Left forelimb (tissue), 1 donor: Measurements from ENCODE around the gene TBXAS1.

Experiments used
- DNase-seq: peaks from one replicate; pipeline ENCODE4 v3.0.0-alpha.2; 2018; ENCODE audit warnings: low spot score

TBXAS1 gene

DNA sequence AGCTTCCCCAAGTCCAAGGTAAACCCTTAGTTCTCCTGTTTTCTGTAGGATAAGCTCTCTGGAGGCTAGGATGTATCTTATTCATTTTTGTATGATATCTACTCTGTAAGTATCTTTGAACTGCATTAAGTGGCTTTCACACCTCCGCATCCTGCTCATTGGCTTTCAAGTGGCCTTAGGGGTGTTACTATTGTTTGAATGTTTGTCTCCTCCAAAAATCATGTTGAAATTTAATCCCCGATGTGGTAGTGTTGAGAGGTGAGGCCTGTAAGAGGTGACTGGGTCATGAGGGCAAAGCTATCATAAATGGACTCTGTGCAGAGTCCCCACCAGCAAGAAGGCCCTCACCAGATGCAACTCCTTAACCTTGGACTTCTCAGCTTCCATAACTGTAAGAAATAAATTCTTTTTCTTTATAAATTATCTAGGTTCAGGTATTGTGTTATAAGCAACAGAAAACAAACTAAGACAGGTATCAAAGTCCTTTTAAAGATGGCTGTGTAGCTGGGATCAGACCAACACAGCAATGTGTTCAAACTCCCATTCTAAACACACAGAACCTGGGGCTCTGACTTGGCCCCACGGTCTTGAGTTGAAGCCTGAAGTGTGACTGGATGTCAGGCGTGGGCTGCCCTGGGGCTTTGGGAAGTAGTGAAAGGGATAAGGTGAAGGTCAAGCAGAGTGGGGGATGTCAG lies 25.9 kb downstream of the TBXAS1 start:
- DNase-seq = no peak

DNA sequence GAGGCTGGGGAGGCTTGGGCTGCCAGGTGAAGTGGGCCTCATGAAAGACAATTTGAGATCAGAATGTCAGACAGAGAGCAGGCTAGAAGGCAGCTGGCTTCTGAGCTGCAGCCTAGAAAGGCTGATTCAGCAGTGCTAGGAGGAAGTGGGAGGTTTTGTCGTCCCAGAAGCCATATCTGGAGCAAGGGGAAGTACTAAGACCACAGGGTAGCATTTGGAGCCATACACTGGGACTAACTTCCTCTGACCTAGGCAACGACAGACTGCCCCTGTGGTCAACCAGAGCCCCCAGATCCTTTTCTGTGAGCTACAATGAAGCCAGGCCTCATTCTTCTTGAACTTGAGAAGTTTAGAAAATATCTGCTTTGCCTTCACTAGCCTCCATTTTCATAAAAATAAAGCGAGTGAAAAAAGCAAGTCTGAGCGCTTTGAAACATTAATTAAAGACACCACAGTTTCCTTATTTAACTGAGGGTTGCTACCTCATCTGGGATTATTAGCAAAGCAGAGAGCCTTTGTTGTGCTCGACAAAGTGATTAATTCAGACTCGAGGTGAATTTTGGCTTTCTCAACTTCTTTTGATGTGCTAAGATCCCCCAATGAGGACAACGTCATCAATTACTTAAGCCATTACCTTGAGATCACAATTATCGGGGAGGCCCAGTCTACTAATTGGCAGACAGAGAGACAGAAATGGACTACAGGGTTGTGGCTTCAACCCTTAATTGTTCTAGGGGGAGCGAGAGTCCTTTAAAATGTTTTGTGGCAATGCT lies 26.6 kb downstream of the TBXAS1 start:
- DNase-seq = no peak

DNA sequence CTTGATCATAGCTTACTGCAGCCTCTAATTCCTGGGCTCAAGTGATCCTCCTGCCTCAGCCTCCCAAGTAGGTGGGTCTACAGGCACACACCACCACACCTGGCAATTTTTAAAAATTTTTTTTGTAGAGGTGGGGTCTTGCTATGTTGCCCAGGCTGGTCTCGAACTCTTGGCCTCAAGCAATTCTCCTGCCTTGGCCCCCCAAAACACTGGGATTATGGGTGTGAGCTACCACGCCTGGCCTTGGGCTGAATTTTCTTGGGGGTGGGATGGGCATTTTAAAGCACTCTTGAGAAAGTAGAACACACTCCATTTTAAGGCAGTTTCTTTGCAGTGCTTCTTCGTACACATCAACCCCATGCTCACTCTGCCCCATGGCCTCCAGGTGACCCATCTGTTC lies 28.7 kb downstream of the TBXAS1 start:
- no peak for DNase-seq

DNA sequence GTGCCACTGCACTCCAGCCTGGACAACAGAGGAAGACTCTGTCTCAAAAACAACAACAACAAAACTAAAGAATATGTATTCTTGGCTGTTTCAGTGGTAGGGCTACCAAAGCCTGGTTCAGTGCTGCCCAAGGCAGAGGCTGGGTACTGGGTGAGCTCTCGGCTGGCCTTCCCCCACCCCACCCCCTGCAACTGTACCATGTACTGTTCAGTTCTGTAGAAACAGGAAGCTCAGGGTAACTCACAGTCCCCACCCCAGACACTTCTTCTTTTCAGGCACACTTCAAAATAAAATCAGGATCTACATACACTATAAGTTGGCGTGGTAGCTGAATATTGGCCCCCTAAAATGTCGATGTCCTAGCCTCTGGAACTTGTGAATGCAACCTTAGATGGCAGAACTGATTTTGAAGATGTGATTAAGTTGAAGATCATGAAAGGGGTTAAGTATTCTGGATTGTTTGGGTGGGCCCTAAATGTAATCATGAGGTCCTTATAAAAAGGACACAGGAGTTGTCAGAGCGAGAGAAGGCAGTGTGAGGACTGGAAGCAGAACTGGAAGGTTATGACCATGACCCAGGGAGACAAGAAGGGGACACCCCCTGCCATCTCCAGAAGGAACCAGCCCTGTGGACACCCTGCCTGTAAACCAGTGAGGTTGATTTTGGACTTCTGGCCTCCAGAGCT lies 31.2 kb downstream of the TBXAS1 start:
- no peak for DNase-seq

DNA sequence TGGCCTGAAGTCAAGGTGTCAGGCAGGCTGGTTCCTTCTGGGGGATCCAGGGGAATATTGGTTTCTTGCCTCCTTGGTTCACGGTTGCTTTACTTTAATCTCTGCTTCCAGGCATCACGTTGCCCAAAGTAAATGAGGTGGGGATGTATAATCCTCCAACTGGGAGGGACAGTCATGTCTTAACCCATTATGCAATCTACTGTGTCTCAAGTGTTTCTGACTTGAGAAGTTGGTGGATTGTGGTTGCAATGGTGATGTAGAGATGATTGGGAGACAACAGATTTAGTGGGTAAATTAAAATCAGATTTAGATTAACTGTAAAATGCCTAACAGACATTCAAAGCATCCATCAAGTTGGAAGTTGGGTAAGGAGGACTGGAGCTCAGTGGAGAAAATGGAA lies 32.7 kb downstream of the TBXAS1 start:
- no peak for DNase-seq

DNA sequence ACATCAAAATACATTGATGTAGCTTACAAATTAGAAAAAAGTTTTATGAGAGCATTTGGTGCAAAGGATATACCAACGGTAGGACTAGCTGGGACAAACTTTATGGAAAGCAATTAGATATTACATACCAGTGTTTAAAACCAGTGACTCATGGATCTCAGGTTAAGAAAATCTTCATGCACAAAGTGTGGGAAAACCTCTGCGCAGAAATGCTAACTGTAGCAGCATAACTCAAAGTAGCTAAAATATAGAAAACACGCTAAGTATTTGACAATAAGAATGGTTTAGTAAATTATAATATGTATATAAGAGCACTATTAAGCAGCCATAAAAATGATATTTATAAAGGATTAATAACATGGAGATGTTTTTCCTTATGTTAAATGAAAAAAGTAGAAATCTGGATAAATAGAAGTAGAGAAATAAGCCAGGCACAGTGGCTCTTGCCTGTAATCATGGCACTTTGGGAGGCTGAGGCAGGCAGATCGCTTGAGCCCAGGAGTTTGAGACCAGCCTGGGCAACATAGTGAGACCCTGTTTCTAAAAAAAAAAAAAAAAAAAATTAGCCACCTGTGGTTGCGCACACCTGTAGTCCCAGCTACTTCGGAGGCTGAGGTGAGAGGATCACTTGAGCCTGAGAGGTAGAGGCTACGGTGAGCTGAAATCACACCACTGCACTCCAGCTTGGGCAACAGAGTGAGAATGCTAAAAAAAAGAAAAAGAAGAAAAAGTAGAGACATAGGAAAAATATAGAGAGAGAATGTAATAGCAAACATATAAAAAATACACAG lies 37.2 kb downstream of the TBXAS1 start:
- DNase-seq = no peak

DNA sequence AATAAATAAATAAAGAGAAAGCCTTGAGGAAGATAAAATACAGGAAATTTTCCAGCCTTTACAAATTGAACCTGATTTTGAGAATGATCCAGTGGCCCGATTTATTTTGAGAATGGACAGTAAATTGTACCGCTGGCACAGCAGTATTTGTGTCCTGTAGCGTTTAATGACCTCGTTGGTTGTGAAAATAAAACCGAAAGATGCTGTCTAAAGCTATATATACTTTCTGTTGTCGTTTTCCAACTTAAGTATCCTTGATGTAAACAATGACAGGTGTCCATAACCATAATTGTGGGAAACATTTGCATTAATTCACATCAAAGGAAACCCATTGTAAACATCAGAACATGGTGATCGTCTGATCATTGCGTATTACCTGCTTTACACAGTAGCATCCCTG lies 38.8 kb downstream of the TBXAS1 start:
- no peak for DNase-seq

DNA sequence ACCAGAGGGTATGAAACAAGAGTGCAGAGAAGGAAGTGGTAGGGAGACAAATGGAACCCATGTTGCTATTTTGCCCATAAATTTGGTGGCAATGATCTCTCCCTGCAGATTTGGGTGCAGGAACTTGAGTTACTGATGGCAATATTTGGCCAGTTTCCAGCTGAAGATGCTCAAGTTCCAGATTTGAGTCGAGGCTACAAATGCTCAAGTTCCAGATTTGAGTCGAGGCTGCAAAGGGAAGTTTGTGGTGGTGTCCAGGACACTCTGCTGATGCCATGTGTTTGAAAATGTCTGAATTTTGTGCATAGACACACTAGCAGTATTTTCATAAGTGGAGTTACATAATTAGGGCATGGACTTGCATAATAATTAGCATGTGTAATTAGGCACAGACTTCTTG lies 40.8 kb downstream of the TBXAS1 start:
- DNase-seq = no peak

DNA sequence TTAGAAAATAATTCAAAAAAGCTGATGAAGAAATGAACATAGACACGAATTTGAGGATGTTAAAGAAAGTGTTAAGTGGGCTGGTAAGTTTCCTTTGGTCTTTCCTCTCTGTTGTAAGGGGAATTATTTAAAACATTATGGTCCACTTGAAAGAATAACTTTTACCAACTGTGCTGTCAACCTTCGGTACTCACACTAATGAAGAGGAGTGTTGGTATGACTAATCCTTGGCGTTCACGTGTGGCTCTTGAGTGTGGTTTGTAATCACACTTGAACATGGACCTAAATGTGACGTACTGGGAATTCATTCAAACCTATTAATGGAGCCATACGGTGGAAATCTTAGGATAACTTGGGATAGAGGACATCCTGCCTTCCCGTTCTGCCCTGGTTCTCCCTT lies 41.3 kb downstream of the TBXAS1 start:
- no peak for DNase-seq

DNA sequence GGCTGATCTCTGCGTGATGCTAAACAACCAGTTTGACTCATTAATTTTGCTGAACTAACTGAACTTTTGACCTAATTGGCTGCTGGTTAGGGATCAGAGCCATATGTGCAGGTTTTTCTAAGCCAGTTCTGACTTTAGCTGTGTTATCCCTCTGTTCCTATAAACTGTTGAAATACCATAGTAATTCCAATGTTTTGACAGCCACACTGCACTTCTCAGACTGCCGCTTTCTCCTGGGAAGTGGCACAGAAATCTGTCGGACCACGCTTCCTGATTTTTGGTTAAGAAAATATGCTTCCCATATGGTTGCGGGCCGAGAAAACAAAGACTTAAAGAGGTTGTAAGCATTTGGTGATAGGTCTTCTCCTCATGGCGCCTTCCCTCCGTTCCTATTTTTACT lies 42.3 kb downstream of the TBXAS1 start:
- no peak for DNase-seq

DNA sequence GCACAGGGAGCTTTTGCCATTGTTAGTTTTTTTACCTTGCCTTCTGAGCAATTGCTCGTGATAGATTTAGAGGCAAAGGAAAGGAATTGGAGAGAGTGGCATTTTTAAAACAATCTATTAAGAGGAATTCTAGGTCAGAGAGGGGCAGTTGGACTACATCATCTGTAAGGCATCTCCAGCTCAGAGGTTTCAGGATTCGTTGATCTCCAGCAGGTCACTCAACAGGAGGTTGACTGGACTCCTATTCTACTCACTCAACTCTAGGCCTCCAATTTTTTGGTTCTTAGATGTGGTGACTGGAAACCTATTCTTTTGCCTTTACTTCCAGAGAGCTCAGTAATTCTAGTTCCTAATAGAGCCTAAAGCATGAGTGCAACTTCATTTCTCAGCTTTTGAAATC lies 42.8 kb downstream of the TBXAS1 start:
- no peak for DNase-seq

DNA sequence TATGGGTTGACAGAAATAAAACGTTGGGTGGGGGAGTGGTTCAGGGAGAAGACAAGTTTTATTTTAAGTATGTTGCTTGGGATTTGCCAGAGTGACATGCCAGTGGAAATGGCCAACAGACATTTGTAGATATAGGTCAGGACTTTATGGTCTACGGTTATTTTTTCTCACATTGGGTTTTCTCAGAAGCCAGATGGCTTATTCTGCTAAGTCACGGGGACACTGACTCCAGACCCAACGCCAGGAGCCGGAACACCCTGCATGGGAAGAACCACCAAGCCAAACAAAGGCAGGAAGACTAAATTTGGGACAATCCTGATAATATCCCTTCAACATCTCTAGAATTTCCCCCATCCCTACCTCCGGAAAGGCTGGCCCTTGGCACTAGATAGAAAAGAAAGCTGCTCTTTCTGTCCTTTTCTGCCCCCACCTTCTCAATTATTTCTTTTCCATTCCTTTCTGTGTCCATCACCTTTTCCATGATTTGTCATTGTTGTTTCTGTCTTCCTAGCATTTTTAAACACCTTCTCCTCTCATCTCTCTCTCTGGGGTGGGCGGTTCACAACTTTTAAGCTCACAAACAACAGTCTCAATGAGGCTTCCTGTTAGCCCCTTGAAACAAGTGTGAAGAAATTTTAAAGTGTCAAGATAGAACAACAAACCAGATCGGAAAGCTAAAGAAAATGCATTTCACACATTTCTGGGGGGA lies 44.7 kb downstream of the TBXAS1 start:
- no peak for DNase-seq

DNA sequence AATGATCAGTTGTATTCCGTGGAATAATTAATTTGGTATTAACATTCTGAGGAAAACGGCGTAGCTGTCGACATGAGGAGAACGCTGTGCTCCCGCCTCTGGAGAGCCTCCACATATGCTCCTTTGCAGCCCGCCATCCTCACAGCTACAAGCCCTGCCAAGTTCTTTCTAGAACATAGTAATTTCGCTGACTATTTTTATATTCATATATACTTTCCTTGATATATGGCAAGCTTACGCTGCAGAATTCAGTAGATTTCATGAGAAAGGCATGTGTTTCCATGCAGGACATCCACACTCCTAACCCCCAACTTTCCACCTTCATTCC lies 45.2 kb downstream of the TBXAS1 start:
- no peak for DNase-seq

DNA sequence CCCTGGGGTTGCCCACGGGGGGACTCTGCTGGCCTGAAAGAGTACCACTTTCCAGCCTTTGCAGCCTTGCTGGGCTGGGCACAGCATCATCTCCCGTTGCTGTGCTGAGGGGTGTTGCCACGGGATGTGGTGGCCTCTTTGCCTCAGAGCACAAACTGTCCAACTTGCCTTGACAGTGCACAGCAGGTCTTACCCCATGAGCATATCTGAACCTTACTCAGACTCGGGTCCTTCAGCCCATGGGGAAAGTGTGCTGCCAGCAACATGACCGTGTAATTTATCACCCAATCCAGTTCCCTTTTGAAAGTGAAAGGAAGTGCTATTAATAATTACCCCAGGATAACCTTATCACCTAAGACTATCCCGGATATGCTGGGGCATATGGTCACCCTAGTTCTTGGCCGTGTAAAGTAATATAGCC lies 46.8 kb downstream of the TBXAS1 start:
- no peak for DNase-seq

DNA sequence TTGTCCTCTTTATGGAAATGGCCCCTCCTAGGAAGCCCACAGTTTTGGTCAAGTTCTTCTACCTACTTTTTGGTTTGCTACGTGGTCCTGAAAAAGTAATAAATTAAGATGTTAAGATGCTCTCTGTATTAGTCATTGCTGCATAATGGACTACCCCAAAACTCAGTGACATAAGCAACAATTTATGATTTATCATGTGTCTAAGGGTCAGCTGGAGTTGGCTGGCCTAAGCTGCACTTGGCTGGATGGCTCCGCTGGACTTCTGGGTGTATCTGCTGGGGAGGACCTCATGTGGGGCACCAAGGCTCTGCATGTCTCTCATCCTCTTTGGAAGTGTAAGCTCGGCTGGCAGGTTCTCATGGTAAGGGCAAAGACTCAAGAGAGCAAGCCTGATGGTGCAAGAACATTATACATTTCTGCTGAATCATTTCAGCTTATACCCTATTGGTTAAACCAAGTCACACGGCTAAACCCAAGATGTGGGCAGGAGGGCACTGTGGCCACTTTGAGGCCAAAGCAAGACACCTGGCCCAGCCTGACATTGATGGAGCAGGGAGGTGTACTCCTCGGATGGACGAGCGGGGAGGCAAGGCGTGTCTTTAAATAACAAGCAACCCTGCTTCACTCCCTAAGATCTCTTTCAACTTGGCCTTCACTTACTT lies 47.7 kb downstream of the TBXAS1 start:
- no peak for DNase-seq

DNA sequence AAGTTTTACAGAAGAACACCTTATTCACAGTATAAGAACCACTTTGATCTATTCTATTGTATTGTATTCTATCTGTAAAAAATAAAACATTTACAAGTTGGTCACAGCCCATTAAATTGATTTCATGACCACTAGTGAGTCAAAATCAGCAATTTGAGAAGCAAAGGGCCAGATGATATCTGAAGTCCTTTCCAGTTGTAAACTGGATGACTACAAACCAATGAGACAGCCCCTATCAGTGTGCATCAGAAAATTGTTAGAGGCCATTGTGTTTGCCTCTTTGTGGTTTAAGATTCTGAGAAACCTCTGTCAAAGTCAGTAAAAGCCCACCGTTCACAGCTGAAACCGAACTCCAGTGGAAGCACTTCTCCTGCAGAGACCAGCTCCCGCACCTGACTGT lies 54.8 kb downstream of the TBXAS1 start:
- no peak for DNase-seq

DNA sequence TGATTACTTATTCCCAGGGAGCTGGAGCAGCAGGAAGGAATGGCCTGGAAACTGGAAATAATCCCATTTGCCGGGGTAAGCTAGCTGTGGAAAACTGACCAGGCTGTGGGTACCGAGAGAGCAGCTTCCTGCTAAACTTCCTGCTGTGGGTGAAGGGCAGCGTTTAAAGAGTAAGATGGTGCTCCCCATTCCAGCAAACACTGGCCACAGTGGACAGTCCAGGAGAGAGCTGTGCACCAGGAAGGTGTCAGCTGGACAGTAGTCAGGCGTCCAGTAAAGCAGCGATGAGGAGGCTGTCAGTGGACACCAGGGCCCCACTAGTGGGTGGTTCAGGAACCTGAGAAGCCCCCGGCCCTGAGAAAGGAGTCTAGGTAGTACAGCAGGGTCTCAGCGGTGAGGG lies 55.4 kb downstream of the TBXAS1 start:
- no peak for DNase-seq

DNA sequence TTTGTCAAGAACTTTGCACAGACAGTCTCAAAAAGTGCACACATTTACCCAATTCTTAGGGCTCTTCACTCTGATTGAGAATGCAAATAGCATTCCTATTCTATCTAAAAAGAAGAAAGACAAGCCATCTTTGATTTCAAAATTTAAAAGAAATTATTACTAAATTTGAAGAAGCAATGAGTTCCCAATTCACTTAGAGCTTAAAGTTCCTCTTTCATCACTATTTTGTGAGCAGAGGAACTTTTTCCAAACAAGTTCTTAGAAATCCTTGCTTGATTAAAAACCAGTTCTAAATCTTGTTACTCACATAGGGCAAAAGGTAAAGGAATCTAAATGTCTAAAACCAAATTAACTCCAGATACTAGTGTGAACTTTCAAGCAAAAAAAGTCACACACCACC lies 56.4 kb downstream of the TBXAS1 start:
- DNase-seq = no peak

DNA sequence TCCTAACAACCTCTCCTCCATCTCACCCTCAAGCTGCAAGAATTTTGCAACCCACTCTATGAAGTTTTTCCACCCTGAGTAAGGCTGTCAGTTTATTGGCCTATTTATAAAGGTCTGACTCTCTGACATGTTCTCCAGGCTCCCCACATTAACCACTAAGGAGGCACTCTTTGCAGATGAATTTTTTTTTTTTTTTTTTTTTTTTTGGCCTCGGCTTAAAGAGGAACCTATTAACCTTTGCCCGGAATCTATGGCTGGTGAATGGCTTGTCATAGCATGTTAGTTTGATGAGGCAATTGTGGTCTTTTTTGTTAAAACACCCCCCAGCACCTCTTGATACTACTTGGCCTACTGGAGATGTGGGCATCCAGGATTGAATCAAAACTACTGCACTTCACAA lies 57.1 kb downstream of the TBXAS1 start:
- DNase-seq = no peak

DNA sequence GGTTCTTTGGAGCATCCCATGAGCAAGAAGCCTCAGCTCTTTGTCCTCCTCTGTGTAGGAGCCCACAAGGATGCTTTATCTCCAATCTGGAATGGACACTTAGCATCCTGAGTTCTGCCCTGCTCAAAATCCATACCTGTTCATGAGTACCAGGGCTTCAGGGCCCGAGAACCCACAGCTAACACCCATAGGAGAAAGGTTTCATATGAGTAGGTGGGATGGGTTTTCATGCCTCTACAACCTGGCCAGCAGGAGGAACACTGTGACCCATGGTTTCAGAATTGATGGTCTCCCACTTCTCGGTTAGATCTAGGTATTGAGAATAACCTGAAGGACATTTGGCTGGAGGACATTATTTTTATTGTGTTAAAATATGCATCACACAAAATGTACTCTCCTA lies 57.8 kb downstream of the TBXAS1 start:
- no peak for DNase-seq

DNA sequence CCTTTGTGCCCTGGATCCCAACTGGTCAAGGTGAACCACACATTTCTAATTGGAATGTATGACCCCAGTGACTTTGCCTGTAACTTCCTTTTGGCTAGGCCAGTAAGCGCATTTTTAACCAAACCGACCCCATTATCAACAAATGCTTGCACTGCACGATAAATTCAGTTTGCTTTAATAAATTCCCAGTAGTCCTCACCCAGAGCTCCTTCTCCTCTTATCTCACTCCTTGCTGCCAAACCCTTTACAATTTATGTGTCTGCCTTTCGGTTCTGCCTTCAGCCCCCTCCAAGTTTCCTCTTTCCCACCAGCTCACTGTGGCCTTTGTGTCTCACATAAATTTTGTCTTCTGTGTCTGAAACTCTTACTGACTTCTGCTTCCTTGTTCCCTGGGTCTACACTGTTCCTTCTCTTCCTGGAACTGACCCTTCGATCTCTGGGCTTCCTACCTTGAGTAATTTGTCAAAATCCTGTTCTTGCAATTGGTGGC lies 59.0 kb downstream of the TBXAS1 start:
- no peak for DNase-seq
